Measurements from ENCODE around the gene YES1. TPM values are rescaled to one million over a fixed set of nuclear protein-coding genes. Genes with fewer than 3 reads are reported as not detected.

The YES1 gene
- total RNA-seq = 10 to 100 TPM; 12.1 to 12.5 TPM

DNA sequence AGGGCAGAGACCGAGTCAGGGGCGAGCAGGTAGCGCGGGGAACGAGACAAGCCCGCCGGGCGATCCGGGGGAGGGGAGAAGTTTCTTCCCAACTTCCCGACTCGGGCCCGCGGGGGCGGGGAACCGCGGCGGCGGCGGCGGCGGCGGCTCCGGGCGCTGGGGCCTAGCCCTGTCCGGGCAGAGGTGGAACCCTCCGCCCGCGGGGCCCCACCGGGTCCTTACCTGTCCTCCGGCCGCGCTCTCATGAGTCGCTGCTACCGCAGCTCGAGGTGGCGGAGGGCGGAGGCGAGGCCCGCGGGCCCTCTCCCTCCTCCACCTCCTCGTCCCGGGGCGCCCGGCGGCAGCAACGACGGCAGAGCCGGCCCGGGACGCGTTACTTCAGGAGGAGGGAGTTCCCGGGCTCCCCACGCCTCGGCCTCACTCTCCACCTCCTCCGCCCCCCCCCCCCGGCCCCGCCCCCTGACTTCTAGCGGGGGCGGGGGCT lies at the start of gene YES1:
Gene YES1, minus strand, starts transcription at position 351 of the 484 bp plus-strand sequence. CDS start 55,415 bp downstream, outside the sequence.
- DNase-seq (peak; percentile 58), ATAC-seq (peak; percentile 66)
- Mint-ChIP-seq H3K4me1 (peaks cover 71% of the 10 kb centered on the region), H3K36me3 (peaks cover 10% of the 10 kb centered on the region), H3K4me3 (peak within 1 kb of the TSS; percentile 93), H3K27me3 (no peaks in the 10 kb centered on the region), H3K27ac (peak within 1 kb of the TSS; percentile 99), H3K9me3 (ENCODE audit: low read depth) (no peaks in the 10 kb centered on the region)
- CTCF ChIA-PET = interaction anchor here (1.0 to 5.3 kb wide), 6 partner anchors 9 to 99 kb away, joined by 4 to 69 read pairs (median 8); partner anchors contain the start of gene ENOSF1

DNA sequence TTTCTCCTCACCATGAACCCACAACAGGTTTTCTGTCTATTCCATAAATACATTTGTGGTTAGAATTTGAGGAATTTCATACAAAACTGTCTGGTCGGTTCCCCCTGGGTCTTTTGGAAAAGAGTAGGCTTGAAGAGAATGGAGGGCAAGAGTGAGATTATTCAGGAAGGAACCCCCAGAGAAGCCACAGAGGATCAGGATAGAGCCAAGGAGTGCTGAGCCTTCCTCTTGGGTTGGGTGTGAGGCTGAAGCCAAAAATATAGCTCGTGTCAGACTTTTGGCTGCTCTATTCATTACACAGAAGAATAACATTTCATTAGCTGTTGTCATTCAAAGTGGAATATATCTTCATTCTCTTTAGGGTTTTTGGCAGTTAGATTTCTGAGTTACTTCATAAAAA lies 45.9 kb upstream of the YES1 start:
- CTCF ChIA-PET = interaction anchor here (0.9 kb wide), 1 partner anchor 126 kb away, joined by 3 read pairs; no protein-coding TSS in a partner anchor
- ATAC-seq = no peak
- H3K36me3 Mint-ChIP-seq = no peaks in the 10 kb centered on the region
- no peaks in the 10 kb centered on the region for H3K4me1 Mint-ChIP-seq
- no peak for DNase-seq
- no peak overlapping the region for H3K27ac Mint-ChIP-seq
- peaks cover 24% of the 10 kb centered on the region for H3K27me3 Mint-ChIP-seq
- H3K9me3 Mint-ChIP-seq (ENCODE audit: low read depth) = no peaks in the 10 kb centered on the region
- no peak overlapping the region for H3K4me3 Mint-ChIP-seq

DNA sequence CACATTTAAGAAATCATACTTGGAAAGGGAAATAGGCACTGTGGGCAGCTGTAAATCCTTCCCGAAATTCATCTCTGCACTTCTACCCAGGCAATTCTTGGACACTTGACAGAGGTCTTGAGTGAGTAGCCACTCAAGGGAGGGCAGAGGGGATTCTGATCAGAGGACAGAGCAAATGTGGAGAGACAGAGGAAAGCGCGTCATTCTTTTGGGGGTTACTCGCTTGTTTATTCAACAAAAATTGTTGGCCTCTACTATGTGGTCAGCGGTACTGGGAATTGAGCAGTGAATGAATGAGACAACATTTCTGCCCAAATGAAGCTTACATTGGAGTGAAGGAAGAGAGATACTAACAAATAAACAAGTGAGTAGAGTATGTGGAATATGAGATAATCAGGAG lies 41.4 kb upstream of the YES1 start:
- CTCF ChIA-PET = interaction anchor here (1.0 kb wide), 1 partner anchor 23 kb away, joined by 3 read pairs; no protein-coding TSS in a partner anchor
- H3K4me1 Mint-ChIP-seq = no peaks in the 10 kb centered on the region
- H3K4me3 Mint-ChIP-seq = no peak overlapping the region
- H3K36me3 Mint-ChIP-seq = no peaks in the 10 kb centered on the region
- H3K9me3 Mint-ChIP-seq (ENCODE audit: low read depth) = no peaks in the 10 kb centered on the region
- DNase-seq (no peak), ATAC-seq (no peak)
- H3K27me3 Mint-ChIP-seq = peaks cover 4% of the 10 kb centered on the region
- H3K27ac Mint-ChIP-seq = no peak overlapping the region

DNA sequence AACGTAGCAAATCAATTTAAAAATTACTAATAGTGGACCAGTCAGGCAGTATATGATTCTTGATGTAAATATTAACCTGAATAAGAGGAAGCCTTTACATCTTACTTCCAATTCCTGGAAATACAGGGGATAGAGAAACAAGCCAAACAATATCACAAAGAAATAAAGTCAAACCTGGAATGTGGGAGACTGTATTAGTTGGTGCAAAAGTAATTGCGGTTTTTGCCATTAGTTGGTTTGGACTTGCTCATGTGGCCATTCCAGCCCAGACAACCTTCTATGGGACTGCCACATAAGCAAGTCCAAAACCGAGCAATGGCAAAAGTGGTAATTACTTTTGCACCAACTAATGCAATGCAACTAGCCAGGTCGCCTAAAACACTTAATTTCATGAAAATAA lies 38.9 kb upstream of the YES1 start:
- no peaks in the 10 kb centered on the region for H3K9me3 Mint-ChIP-seq (ENCODE audit: low read depth)
- H3K27me3 Mint-ChIP-seq = peaks cover 4% of the 10 kb centered on the region
- CTCF ChIA-PET = no interaction called here
- no peaks in the 10 kb centered on the region for H3K4me1 Mint-ChIP-seq
- ATAC-seq (no peak), DNase-seq (no peak)
- no peaks in the 10 kb centered on the region for H3K36me3 Mint-ChIP-seq
- H3K27ac Mint-ChIP-seq = no peak overlapping the region
- no peak overlapping the region for H3K4me3 Mint-ChIP-seq

DNA sequence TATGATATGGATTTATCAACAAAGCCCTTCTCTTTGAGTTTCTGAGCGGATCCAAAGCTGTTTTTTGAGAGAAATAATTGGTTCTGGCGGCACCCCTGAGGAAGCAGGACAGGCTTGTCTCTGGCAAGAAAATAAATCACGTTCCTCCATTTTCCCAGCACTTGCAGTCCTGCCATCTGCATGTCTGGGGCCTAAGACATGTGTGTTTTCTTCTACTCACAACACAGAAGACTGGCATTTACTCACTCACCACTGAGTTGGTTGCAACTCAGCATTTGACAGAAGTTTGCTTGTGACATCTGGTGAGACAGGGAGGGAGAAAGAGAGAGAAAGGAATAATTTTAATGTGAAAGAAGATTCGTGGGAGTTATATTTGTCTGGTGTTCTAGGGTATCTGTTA lies 37.0 kb upstream of the YES1 start:
- H3K4me1 Mint-ChIP-seq = no peaks in the 10 kb centered on the region
- H3K4me3 Mint-ChIP-seq = no peak overlapping the region
- ATAC-seq (no peak), DNase-seq (no peak)
- H3K36me3 Mint-ChIP-seq = no peaks in the 10 kb centered on the region
- no peaks in the 10 kb centered on the region for H3K9me3 Mint-ChIP-seq (ENCODE audit: low read depth)
- H3K27me3 Mint-ChIP-seq = no peaks in the 10 kb centered on the region
- H3K27ac Mint-ChIP-seq = no peak overlapping the region
- CTCF ChIA-PET = interaction anchor here (1.5 to 2.1 kb wide), 2 partner anchors 9 to 16 kb away, joined by 4 to 8 read pairs; no protein-coding TSS in a partner anchor

DNA sequence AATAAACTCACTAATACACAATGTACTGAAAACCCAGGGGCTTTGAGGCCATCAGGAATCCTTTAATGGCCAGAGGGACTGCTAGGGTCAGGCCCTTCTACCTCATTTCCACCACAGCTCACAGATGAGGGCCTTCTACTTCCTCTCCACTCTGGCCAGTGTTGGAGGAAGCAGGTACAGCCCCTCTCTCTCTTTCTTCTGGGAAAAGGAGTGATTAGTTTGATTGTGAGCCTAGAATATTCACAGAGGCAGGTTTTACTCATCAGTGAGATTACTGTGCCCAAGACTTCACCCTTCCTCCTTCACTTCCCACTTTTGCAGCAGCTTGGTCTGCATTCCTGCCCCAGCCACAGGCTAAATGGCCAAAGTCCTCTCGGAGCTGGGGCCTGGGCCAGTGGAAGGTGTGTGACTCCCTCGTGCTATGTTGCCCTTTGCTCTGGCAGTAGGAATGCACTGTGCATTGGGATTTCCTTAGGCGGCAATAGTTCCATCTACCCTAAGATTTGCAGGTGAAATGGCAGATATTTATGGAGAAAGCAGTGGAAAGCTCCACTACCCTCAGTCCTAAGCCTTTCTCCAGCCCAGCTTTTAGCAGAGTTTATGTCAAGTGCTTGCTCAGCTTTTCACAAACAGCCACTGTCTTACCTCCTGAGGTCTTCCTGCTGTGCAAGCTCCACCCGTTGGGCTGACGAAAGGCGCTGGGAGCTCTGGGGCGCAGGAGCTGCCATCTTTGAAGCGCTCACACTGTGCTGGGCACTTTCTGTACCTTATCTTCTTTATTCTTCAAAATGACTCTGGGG lies 36.2 kb upstream of the YES1 start:
- Mint-ChIP-seq H3K9me3 (ENCODE audit: low read depth) (no peaks in the 10 kb centered on the region), H3K36me3 (no peaks in the 10 kb centered on the region), H3K27me3 (no peaks in the 10 kb centered on the region), H3K27ac (no peak overlapping the region), H3K4me1 (no peaks in the 10 kb centered on the region), H3K4me3 (no peak overlapping the region)
- ATAC-seq (no peak), DNase-seq (no peak)
- CTCF ChIA-PET = interaction anchor here (1.5 to 2.1 kb wide), 2 partner anchors 9 to 17 kb away, joined by 4 to 8 read pairs; no protein-coding TSS in a partner anchor

DNA sequence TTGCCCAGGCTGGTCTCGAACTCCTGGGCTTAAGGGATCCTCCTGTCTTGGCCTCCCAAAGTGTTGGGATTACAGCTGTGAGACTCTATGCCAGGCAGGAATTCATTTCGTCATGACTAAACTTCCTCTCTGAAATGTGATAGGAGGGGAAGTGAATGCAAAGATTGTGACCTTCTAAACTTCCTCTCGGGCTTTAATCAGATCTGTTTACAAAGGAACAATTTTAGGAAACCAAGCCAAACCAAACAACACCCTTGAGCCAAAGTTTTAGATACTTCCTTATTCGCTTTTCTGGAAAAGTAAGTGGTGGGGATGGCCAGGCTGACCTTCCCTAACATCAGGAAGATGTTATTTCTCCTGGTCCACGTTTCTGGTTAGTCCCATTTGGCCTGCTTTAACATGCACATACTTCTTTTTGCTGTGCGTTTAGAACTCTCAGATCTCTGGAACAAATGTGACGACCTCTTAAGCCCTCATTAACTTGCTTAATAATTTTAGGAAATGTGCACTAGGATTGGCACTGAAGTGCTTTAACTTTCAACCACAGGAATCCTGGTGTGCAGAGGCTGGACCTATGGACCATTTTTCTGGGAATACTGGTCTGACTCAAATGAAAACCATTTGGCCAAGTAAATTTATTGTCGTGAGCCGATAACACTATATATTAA lies 33.2 kb upstream of the YES1 start:
- no peaks in the 10 kb centered on the region for H3K36me3 Mint-ChIP-seq
- CTCF ChIA-PET = interaction anchor here (1.1 kb wide), 1 partner anchor 221 kb away, joined by 3 read pairs; no protein-coding TSS in a partner anchor
- H3K27ac Mint-ChIP-seq = no peak overlapping the region
- no peak overlapping the region for H3K4me3 Mint-ChIP-seq
- ATAC-seq (no peak), DNase-seq (no peak)
- H3K4me1 Mint-ChIP-seq = no peaks in the 10 kb centered on the region
- H3K9me3 Mint-ChIP-seq (ENCODE audit: low read depth) = no peaks in the 10 kb centered on the region
- H3K27me3 Mint-ChIP-seq = peaks cover 2% of the 10 kb centered on the region

DNA sequence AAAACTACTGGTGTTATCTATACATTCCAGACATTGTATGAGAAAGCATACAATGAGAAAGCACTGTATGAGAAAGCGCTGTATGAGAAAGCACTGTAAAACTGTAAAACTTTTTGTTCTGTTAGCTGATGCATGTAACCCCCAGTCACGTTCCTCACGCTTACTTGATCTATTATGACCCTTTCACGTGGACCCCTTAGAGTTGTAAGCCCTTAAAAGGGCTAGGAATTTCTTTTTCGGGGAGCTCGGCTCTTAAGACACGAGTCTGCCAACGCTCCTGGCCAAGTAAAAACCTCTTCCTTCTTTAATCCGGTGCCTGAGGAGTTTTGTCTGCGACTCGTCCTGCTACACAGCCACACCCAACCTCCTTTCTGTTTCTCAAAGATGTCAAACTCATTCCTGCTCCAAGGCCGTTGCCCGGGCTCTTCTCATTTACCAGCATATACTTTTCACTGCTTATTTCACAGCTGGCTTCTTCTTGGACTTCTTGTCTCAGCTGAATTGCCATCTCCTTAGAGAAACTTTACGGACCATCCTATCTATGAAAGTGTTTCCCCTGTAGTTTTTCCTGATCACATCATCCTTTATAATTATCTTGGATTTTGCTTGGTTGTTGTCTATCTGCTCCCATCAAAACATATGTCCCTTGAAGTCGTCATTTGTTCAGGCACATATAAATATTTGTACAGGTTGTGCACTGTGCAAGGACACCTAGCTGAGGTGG lies 29.8 kb upstream of the YES1 start:
- Mint-ChIP-seq H3K4me3 (no peak overlapping the region), H3K36me3 (no peaks in the 10 kb centered on the region), H3K27me3 (peaks cover 2% of the 10 kb centered on the region), H3K4me1 (peaks cover 4% of the 10 kb centered on the region), H3K27ac (no peak overlapping the region), H3K9me3 (ENCODE audit: low read depth) (no peaks in the 10 kb centered on the region)
- CTCF ChIA-PET = interaction anchor here (1.0 to 3.6 kb wide), 5 partner anchors 8 to 127 kb away, joined by 3 to 43 read pairs (median 5); partner anchors contain the start of gene ENOSF1
- DNase-seq (no peak), ATAC-seq (no peak)

DNA sequence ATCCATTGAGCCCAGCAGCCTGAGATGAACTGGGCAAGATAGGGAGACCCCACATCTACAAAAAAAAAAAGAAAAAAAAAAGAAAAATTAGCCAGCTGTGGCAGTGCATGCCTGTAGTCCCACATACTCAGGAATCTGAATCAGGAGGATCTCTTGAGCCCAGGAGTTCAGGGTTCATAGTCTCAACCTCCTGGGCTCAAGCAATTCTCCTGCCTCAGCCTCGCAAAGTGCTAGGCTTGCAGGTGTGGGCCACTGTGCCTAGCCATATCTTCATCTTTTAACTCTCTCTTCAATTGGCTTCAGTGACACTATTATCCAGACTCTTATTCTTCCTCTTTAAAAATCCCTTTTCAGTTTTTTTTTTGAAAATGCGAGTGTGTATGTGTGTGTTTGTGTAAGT lies 28.5 kb upstream of the YES1 start:
- no peak overlapping the region for H3K4me3 Mint-ChIP-seq
- ATAC-seq (no peak), DNase-seq (no peak)
- peaks cover 2% of the 10 kb centered on the region for H3K27me3 Mint-ChIP-seq
- no peaks in the 10 kb centered on the region for H3K36me3 Mint-ChIP-seq
- H3K4me1 Mint-ChIP-seq = peaks cover 4% of the 10 kb centered on the region
- H3K27ac Mint-ChIP-seq = no peak overlapping the region
- no peaks in the 10 kb centered on the region for H3K9me3 Mint-ChIP-seq (ENCODE audit: low read depth)
- CTCF ChIA-PET = interaction anchor here (0.6 to 4.3 kb wide), 11 partner anchors 8 to 218 kb away, joined by 3 to 57 read pairs (median 11); partner anchors contain the start of gene ENOSF1

DNA sequence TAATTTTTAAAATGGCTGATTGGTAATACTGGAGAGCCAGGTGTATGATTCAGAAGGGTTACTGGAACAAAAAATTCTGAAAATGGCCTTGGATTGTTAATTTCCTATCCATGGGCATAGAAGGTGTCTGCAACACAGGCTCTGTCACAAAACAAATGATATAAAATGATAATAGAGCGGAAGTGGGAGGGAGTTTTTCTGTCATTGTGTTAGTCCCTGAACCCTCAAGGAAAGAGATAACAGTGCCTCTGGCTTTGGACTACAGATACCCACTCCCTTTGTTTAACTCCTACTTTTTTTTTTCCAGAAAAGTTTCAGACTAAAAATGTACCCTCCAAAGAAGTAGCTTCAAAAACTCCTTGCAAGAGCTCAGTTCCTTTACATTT lies 28.0 kb upstream of the YES1 start:
- H3K36me3 Mint-ChIP-seq = no peaks in the 10 kb centered on the region
- H3K4me1 Mint-ChIP-seq = peaks cover 4% of the 10 kb centered on the region
- DNase-seq = no peak
- no peak overlapping the region for H3K4me3 Mint-ChIP-seq
- peaks cover 2% of the 10 kb centered on the region for H3K27me3 Mint-ChIP-seq
- CTCF ChIA-PET = interaction anchor here (0.8 to 4.3 kb wide), 31 partner anchors 9 to 1702 kb away, joined by 3 to 57 read pairs (median 5); partner anchors contain the start of gene ENOSF1
- no peak for ATAC-seq
- no peak overlapping the region for H3K27ac Mint-ChIP-seq
- no peaks in the 10 kb centered on the region for H3K9me3 Mint-ChIP-seq (ENCODE audit: low read depth)

DNA sequence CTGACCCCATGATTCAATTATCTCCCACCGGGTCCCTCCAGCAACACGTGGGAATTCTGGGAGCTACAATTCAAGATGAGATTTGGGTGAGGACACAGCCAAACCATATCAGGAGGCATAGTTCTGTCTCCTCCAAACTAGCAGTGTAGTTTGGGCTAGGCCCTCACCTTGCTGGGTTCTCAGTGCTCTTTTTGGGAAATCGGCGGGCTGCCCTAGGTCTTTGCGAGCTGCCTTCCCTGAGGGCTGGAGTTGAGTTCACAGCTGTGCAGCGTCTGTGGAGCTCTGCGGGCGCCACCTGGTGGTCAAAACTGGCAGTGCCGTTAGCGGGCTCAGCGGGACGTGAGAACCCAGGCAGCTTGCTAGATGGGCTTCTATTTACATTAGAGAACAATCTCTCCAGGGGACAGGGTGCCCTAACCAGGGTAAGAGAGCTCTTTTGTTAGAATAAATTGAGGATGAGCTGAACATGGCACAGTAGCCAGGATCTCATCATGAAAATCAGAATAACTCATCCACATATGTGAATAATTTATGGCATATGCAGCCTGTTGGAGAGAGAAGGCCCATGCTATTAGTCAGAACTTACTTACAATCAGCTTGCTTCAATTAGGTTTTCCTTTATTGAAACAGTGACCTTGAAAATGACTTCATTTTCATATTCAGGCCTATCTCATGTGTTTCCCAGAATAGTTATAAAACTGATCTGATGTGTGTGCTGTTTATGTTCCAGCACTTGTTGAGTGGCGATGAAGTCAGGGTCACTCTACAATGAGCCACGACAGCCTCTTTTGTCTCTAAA lies 27.4 kb upstream of the YES1 start:
- Mint-ChIP-seq H3K9me3 (ENCODE audit: low read depth) (no peaks in the 10 kb centered on the region), H3K36me3 (no peaks in the 10 kb centered on the region), H3K4me3 (no peak overlapping the region), H3K4me1 (peaks cover 4% of the 10 kb centered on the region), H3K27ac (no peak overlapping the region), H3K27me3 (peaks cover 2% of the 10 kb centered on the region)
- peak; percentile 89 for DNase-seq
- CTCF ChIA-PET = interaction anchor here (0.6 to 4.3 kb wide), 39 partner anchors 9 to 1702 kb away, joined by 3 to 57 read pairs (median 4); partner anchors contain the start of gene ENOSF1
- peak; percentile 99 for ATAC-seq

DNA sequence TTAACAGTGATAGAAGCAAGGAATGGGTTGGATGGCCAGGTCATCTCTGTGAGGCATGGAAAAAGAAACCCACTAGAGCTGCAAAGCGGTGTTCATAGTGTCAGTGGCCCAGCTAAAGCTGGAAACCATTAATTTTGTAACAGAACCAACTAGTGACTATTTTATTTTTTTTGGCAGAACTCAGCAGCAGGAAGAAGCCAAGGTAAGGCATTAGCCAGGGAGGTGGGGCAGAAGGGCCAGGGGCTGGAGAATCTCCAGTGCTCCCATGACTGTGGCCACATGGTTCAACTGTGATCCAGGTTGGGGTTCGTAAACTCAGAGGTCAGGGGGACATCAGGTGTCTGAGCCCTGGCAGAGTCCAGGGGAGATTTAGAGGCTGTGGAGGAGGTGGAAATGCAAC lies 25.9 kb upstream of the YES1 start:
- DNase-seq (no peak), ATAC-seq (no peak)
- H3K9me3 Mint-ChIP-seq (ENCODE audit: low read depth) = no peaks in the 10 kb centered on the region
- no peaks in the 10 kb centered on the region for H3K36me3 Mint-ChIP-seq
- CTCF ChIA-PET = interaction anchor here (0.6 to 4.3 kb wide), 5 partner anchors 95 to 215 kb away, joined by 3 to 57 read pairs (median 4); no protein-coding TSS in a partner anchor
- no peak overlapping the region for H3K4me3 Mint-ChIP-seq
- peaks cover 7% of the 10 kb centered on the region for H3K27me3 Mint-ChIP-seq
- peaks cover 4% of the 10 kb centered on the region for H3K4me1 Mint-ChIP-seq
- H3K27ac Mint-ChIP-seq = no peak overlapping the region
